HG03354 (cell line): ENCODE data around the gene ZNF174.

Experiments used
- ATAC-seq: cut with Tn5 transposase; IDR thresholded peaks from one replicate; pipeline ENCODE4 v1.9.1; 2021; ENCODE audit warnings: mild to moderate bottlenecking; ENCODE audit not compliant: unreplicated experiment, poor library complexity, severe bottlenecking

Gene ZNF174

GRCh38 chr16:3400779-3401688, at the start of gene ZNF174, which contains the start of gene ZSCAN32:
TSS of gene ZNF174 (plus strand) at chr16:3401215. CDS start at chr16:3402005, 790 bp downstream.
TSS of gene ZSCAN32 (minus strand) at chr16:3401004. CDS start at chr16:3397557, 3,447 bp downstream.
- peak; percentile 96 for ATAC-seq

- ATAC-seq = no peak
These were observed 45.4 kb upstream of the ZNF174 start, which contains the start of gene OR2C1 for GRCh38 chr16:3355589-3355988. TSS of gene OR2C1 (plus strand) at chr16:3355889. CDS start at chr16:3355941, 52 bp downstream.

- no peak for ATAC-seq
These were observed 44.9 kb upstream of the ZNF174 start for GRCh38 chr16:3356118-3356517.

- ATAC-seq = no peak
These were observed 42.1 kb upstream of the ZNF174 start for GRCh38 chr16:3358871-3359270.

GRCh38 chr16:3362931-3363330, 38.1 kb upstream of the ZNF174 start:
- ATAC-seq = no peak

GRCh38 chr16:3363793-3364192, 37.2 kb upstream of the ZNF174 start:
- ATAC-seq = no peak

GRCh38 chr16:3364774-3365427, 36.1 kb upstream of the ZNF174 start:
- ATAC-seq = peak; percentile 61

- no peak for ATAC-seq
These were observed 31.9 kb upstream of the ZNF174 start for GRCh38 chr16:3369073-3369472.

- no peak for ATAC-seq
These were observed 25.3 kb upstream of the ZNF174 start for GRCh38 chr16:3375680-3376079.

- no peak for ATAC-seq
These were observed 23.1 kb upstream of the ZNF174 start for GRCh38 chr16:3377917-3378316.

- no peak for ATAC-seq
These were observed 18.0 kb upstream of the ZNF174 start for GRCh38 chr16:3383045-3383448.

GRCh38 chr16:3388325-3388724, 12.7 kb upstream of the ZNF174 start:
- no peak for ATAC-seq

GRCh38 chr16:3389663-3390338, 11.2 kb upstream of the ZNF174 start:
- no peak for ATAC-seq

- no peak for ATAC-seq
These were observed 603 bp upstream of the ZNF174 start for GRCh38 chr16:3400446-3400778.

GRCh38 chr16:3401719-3402397, 843 bp downstream of the ZNF174 start:
- ATAC-seq = no peak

GRCh38 chr16:3408561-3409197, 7.7 kb downstream of the ZNF174 start:
- ATAC-seq = no peak

- ATAC-seq = no peak
These were observed 12.8 kb downstream of the ZNF174 start for GRCh38 chr16:3413730-3414379.

GRCh38 chr16:3431779-3432219, 30.8 kb downstream of the ZNF174 start:
- no peak for ATAC-seq

- ATAC-seq = no peak
These were observed 33.4 kb downstream of the ZNF174 start for GRCh38 chr16:3434373-3434772.
